NCI-H2107 treated with DMSO at 0.1 percent for 48 hours (cell line): ENCODE measurements around the gene DIRAS1.
"Not testable (repeated sequence)": the region's sequence is repeated elsewhere in the genome, so short reads cannot be mapped to it uniquely, and the experiment has no call there.

ENCODE experiments used
- DNase-seq: peaks from one replicate; lab custom pipeline; 2025; ENCODE audit not compliant: unreplicated experiment; lab: John Stamatoyannopoulos, UW

DIRAS1 gene

DNA sequence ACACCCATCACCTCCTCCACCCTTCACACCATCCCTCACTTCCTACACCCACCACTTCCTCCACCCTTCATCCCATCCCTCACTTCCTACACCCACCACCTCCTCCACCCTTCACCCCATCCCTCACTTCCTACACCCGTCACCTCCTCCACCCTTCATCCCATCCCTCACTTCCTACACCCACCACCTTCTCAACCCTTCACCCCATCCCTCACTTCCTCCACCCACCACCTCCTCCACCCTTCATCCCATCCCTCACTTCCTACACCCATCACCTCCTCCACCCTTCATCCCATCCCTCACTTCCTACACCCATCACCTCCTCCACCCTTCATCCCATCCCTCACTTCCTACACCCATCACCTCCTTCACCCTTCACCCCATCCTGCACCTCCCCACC, 7.1 kb downstream of the DIRAS1 start:
- not testable (repeated sequence) for DNase-seq

- not testable (repeated sequence) for DNase-seq
Measured at GRCh38 chr19:2713170-2713569, 8.0 kb downstream of the DIRAS1 start.

GRCh38 chr19:2711875-2712205, 9.3 kb downstream of the DIRAS1 start:
- DNase-seq, result no peak

GRCh38 chr19:2711172-2711874, 9.8 kb downstream of the DIRAS1 start:
- no peak for DNase-seq

DNA sequence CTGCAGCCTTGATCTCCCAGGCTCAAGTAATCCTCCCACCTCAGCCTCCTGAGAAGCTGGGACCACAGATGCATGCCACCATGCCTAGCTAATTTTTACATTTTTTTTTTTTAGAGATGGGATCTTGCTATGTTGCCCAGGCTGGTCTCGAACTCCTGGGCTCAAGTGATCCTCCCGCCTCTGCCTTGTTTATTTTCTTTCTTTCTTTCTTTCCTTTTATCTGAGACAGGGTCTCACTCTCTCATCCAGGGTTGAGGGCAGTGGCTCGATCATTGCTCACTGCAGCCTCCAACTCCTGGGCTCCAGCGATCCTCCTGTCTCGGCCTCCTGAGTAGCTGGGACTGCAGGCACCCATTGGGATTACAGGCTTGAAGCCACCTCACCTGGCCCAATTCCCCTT, 14.9 kb downstream of the DIRAS1 start:
- no peak for DNase-seq

- DNase-seq, result no peak
Measured at GRCh38 chr19:2703691-2704216, 17.4 kb downstream of the DIRAS1 start.

GRCh38 chr19:2703077-2703437, 18.1 kb downstream of the DIRAS1 start:
- no peak for DNase-seq

DNA sequence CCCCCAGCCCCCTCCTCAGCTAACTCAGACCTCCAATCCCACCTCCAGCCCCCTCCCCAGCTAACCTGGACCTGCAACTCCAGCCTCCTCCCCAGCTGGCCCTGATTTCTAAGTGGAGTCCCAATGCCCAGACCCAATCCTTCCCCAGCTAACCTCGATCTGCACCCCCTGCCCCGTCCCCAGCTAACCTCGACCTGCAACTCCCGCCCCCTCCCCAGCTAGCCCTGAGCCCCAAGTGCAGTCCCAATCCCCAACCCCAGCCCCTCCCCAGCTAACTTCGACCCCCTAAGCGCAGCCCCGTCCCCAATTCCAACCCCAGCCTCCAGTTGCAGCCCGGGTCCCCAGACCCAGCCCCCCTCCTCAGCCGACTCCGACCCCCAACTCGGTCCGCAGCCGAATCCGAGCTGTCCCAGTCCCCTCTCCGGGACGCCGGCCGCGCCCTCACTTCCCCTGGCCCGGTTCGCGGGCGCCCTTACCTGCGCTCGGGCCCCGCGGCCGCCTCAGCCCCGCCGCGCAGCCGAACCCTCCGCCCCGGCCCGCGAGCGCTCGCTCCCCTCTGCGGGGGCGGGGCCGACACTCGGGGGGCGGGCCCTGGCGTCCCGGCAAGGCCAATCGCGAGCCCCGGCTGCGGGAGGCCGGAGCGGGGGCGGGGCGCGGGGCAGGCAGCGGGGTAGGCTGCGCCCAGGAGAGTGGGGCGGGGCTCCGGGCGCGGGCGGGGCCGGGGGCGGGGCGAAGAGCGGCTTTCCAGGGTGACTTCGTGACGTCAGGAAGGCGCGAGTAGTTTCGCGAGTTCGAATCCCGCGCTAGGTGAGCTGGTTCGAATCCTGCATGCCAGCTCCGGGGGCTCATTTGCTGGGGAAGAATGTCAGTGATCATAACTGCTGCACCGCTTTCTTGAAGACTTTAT, 18.7 kb downstream of the DIRAS1 start, which contains the start of gene GNG7:
TSS of gene GNG7 (minus strand) at position 525 of the 907 bp plus-strand sequence. CDS start 182,006 bp downstream, outside the sequence.
- no peak for DNase-seq

DNA sequence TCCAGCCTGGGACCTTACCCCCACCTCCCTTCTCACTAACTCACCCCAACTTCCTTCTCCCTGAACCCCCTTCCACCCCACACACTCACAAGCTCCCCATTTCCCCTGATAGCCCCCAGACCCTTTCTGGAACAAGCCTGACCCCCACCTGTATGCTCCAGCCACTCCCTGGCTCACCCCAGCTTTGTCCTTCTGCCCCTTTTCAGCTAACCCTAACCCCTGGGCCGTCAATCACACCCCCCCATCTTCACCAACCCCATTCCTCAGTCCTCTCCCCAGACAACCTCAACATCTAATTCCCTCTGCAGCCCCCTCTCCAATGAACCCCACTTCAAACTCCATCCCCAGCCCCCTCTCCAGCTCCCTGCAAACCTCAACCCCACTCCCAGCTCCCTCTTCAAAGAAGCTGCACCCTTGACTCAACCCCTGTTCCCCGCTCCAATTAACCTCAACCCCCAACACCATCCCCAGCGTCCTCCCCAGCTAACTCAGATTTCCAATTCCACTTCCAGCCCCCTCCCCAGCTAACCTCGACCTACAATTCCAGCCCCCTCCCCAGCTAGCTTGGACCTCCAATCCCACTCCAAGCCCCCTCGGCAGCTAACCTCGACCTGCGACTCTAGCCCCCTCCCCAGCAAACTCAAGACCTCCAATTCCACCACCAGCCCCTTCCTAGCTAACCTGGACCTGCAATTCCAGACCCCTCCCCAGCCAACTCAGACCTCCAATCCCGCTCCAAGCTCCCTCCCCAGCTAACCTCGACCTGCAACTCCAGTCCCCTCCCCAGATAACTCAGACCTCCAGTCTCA, 19.6 kb downstream of the DIRAS1 start:
- DNase-seq, result no peak

DNA sequence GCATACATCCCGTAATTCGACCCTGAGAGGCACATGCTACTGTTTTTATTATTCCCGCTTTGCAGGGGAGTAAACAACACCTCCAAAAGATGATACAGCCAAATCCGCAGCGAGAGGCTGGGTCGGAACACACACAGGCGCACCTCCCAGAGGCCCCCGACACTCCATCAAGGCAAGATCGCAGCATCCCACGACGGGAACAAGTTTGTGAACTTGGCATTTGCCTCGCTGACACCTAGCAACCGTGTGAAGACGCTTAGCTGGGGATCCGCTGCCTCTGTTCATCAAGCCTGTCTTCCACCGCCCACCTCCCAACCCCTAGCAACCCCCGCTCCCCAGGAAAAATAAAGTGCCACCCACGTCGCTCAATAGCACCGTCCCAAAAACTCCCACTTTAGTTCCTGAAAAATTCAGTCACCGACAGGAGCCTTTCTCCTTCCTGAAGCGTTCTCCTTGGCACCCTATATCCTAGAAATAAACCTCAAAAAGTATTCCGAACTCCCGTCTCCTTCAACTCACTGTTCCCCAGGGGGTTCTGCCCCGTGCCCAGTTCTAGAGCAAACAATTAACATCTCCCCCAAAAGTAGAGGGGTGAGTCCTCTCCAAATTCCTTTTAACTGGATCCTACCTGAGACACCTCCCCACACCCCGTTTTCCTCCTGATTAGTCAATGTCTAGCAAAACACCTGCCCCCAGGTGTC, 20.4 kb downstream of the DIRAS1 start:
- no peak for DNase-seq

- DNase-seq, result no peak
Measured at GRCh38 chr19:2699413-2700140, 21.6 kb downstream of the DIRAS1 start.

DNA sequence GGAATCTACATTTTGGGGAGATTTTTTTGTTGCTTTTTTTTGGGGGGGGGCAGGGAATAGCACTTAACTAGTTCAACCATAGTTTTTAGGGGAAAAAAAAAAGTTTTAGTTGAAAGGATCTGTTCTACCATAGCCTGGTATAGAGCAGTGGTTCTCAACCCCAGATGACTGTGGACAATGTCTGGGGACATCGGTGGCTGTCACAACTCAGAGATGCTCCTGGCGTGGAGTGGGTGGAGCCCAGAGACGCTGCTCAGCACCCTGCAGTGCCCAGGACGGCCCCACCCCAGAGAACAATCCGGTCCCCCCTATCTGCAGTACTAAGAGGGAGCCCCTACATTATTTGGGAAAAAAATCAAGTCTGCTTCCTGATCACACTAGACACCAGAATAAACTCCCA, 27.0 kb downstream of the DIRAS1 start:
- no peak for DNase-seq

DNA sequence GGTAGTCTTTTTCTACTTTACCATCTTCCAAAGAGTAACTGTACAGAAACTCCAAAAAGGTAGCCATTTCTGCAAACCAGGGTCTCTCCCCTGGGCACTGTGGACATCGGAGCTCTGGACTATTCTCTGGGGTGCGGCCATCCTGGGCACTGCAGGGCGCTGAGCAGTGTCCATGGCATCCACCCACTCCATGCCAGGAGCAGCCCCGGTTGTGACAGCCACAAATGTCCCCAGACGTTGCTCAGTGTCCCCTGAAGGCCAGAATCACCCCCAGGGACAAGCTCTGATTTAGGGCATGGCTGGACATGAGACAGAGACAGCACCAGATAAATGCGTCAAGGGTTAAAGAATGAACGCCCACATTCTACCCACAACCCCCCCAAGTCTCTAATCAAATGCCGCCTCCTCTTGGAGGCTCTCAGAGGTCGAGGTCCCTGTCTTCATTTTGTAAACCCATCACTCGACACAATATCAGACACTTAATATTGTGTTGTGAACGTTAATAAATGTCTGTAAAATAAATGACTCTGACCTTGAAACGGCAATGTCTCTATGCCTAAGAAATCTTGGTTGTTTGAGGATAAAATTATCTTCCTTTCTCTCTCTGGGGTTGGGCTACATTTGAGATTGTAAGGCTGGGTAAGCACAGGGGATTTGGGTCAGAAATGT, 27.5 kb downstream of the DIRAS1 start:
- no peak for DNase-seq

GRCh38 chr19:2691951-2692350, 29.2 kb downstream of the DIRAS1 start:
- no peak for DNase-seq

DNA sequence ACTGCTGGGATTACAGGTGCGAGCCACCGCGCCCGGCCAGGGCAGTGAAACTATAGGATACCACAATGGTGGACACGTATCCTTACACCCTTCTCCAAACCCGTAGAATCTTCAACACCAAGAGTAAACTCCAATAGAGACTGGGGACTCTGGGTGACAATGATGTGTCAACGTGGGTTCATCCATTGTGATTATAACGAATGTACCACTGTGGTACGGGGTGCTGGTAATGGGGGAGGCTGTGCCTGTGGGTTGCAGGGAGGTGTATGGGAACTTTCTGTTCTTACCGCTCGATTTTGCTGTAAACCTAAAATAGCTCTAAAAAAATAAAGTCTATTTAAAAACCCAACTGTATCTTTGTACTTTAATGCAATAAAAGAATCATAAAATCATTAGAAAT, 30.3 kb downstream of the DIRAS1 start:
- no peak for DNase-seq

DNA sequence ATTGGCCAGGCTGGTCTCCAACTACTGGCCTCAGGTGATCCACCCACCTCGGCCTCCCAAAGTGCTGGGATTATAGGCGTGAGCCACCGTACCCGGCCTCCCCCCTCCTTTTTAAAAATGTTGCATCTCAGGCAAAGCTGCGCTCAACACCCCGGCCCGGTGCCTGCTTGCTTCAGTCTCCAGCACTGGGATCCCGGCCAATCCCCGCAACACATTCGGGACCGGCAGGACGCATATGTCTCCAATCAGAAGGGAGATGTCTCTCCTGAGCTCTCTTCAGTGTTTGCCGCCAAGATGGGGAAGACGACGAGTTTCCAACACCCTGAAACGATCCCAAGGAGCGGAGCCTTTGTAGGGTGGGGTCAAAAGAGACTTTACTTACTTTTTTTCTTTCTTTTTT, 34.8 kb downstream of the DIRAS1 start:
- DNase-seq, result no peak

- no peak for DNase-seq
Measured at GRCh38 chr19:2685204-2685704, 35.9 kb downstream of the DIRAS1 start.

DNA sequence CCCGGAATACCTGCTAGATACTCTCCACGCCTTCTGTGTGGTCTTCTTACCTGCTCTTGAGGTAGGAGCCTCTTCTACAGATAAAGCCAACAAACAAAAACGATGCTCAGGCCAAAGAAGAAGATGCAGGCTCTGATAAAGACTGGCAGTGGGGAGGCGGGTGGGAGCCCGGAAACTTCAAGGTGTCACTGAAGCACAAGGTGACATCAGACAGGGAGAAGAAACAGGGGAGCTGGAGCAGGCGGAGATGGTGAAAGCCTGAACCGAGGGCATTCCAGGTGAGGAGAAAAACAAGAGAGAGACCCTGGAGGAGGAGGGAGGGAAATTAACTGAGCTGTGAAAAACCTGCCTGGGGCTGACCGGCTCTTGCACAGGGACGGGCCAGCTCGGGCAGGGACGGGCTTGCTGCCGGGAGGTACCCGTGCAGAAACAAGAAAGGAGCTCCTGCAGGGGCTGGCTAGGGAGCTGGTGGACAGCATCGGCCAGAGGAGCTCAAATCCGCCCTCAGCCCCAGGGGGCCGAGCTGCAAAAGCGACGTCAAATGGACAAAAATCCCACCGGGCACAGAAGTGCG, 37.7 kb downstream of the DIRAS1 start:
- no peak for DNase-seq

DNA sequence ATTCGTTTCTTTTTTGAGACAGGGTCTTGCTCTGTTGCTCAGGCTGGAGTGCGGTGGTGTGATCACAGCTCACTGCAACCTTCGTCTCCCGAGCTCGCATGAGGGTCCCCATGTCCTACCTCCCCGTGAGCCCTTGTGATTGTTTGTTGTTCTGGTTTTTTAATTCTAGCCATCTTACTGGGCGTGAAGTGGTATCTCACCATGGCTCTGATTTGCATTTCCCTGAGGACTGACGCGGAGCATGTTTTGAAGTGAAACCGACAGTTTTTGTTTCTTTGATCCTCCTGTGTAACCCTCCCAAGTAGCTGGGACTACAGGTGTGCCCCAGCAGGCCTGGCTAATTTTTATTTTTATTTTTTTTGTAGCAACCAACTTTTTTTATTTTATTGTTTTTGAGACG, 40.4 kb downstream of the DIRAS1 start:
- DNase-seq, result no peak
